ENCODE measurements around the gene ZNF555.

The ZNF555 gene

DNA sequence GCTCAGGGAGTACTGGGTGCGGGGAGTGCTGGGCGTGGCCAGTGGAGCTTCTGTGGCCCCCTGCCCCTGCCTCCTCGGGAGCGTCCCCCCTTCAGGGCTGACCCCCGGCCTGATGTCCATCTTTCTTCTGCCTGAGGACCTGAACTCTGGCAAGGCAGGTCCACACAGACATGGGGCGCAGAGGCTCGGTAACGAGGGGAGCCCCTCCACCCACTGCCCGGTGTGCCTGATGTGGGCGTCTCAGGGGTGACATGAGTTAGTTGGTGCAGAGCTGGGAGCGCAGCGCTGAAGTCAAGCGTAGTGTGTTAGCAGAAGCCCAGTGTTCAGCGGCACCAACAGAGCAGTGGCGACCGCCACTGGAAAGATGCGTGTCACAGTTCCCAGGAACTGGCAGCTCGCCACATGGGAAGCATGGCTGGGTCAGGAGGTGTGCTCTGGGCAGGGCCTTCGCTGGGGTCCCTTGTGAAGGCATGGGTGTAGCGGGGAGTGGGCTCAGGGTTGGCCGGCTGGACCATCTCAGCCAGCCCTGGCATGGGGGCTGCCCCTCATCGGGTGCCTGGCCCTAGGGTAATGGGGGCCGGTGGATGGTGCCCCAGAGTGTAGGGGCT lies 44.5 kb upstream of the ZNF555 start:
- TF ChIP-seq, protein P1, sequence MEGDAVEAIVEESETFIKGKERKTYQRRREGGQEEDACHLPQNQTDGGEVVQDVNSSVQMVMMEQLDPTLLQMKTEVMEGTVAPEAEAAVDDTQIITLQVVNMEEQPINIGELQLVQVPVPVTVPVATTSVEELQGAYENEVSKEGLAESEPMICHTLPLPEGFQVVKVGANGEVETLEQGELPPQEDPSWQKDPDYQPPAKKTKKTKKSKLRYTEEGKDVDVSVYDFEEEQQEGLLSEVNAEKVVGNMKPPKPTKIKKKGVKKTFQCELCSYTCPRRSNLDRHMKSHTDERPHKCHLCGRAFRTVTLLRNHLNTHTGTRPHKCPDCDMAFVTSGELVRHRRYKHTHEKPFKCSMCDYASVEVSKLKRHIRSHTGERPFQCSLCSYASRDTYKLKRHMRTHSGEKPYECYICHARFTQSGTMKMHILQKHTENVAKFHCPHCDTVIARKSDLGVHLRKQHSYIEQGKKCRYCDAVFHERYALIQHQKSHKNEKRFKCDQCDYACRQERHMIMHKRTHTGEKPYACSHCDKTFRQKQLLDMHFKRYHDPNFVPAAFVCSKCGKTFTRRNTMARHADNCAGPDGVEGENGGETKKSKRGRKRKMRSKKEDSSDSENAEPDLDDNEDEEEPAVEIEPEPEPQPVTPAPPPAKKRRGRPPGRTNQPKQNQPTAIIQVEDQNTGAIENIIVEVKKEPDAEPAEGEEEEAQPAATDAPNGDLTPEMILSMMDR (IDR thresholded peaks at IDR 0.05; ENCODE audit: insufficient read depth, low read depth, low read length, missing control alignments) = no peak
- H3K4me3 ChIP-seq (ENCODE audit: low read depth, low read length) = no peak overlapping the region
- no peak for DNase-seq (ENCODE audit: low read depth)

- no peak overlapping the region for H3K4me3 ChIP-seq (ENCODE audit: low read depth, low read length)
- TF ChIP-seq, protein P1 (IDR thresholded peaks at IDR 0.05; ENCODE audit: insufficient read depth, low read depth, low read length, missing control alignments) = no peak
- no peak for DNase-seq (ENCODE audit: low read depth)
Measured at GRCh38 chr19:2797280-2797679, 44.0 kb upstream of the ZNF555 start.

DNA sequence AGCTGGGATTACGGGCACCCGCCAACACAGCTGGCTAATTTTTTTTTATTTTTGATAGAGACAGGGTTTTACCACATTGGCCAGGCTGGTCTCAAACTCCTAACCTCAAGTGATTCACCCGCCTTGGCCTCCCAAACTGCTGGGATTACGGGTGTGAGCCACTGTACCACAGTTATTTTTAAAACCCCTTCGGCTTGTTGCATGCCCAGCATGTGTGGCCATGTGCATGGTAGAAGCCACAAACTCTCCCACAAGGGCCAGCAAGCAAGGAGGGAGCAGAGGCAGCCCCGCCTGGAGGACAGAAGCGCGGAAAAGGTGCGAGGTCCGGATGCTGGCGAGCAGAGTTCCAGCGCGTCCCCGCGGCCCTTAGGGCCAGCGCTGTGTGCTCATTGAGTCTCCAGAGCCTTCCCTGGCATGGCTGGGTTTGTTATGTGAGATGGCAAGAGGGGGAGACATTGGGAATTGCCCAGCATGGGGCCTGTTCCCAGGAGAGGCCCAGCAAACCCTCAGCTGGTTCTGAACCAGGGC lies 43.1 kb upstream of the ZNF555 start:
- no peak for DNase-seq (ENCODE audit: low read depth)
- H3K4me3 ChIP-seq (ENCODE audit: low read depth, low read length) = no peak overlapping the region
- TF ChIP-seq, protein P1 (IDR thresholded peaks at IDR 0.05; ENCODE audit: insufficient read depth, low read depth, low read length, missing control alignments) = no peak

- H3K4me3 ChIP-seq (ENCODE audit: low read depth, low read length) = no peak overlapping the region
- TF ChIP-seq, protein P1 (IDR thresholded peaks at IDR 0.05; ENCODE audit: insufficient read depth, low read depth, low read length, missing control alignments) = no peak
- no peak for DNase-seq (ENCODE audit: low read depth)
Measured at GRCh38 chr19:2798733-2799132, 42.5 kb upstream of the ZNF555 start.

DNA sequence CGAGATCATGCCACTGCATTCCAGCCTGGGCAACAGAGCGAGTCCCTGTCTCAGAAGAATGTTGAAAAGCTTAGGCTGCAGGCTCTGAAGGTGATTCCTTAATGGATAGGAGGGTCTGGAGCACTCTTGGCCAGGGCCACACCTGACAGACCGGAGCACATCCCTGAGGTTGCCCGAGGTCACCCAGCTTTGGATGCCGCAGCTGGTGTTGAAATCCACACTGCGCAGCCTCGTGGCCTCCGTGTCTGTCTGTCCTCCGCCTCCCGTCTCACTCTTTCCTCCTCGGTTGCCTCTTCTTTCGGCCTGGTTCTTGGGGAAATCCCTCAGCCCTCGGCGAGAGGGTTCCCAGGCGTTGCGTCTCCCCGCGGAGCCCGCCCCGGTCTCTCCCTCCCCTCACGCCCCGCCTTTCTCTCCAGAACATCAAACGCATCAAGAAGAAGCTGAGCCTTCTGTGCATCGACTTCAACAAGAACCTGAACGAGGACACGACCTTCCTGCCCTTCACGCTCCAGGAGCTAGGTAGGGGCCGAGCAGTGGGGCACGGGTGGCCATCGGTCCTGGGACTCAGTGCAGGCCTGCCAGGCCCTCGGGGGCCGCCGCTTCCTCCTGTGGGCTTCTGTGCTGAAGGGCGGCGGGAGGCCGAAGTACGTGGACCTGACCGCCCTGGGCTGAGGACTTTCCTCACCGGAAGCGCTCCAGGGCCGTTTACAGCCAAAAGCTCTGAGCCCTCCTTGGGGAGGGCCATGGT lies 41.8 kb upstream of the ZNF555 start:
- no peak overlapping the region for H3K4me3 ChIP-seq (ENCODE audit: low read depth, low read length)
- TF ChIP-seq, protein P1 (IDR thresholded peaks at IDR 0.05; ENCODE audit: insufficient read depth, low read depth, low read length, missing control alignments) = no peak
- no peak for DNase-seq (ENCODE audit: low read depth)

GRCh38 chr19:2800506-2800905 lies 40.8 kb upstream of the ZNF555 start:
- no peak overlapping the region for H3K4me3 ChIP-seq (ENCODE audit: low read depth, low read length)
- no peak for DNase-seq (ENCODE audit: low read depth)

More at GRCh38 chr19:2800506-2800905, 40.8 kb upstream of the ZNF555 start:
- TF ChIP-seq, protein P1 (IDR thresholded peaks at IDR 0.05; ENCODE audit: insufficient read depth, low read depth, low read length, missing control alignments) = no peak
